Caco-2 (cell line): Measurements from ENCODE around the gene RGS7. TPM values are rescaled to one million over a fixed set of nuclear protein-coding genes. Genes with fewer than 3 reads are reported as not detected.

ENCODE experiments used
- BruUV-seq: library from RNA; stranded (reverse); fragments of 400-500 nt; replicated peaks from 2 replicates; lab custom pipeline; 2021; lab: Mats Ljungman, UMichigan
- CTCF ChIA-PET: fragments of 300-600 bp; sonication (Branson Sonifier 250); formaldehyde crosslinking; loops from one replicate; lab custom pipeline; 2022; ENCODE audit warnings: antibody characterized with exemption; lab: Charles Lee
- POLR2A ChIA-PET: fragments of 300-600 bp; sonication (Branson Sonifier 250); formaldehyde crosslinking; loops from one replicate; lab custom pipeline; 2022; ENCODE audit warnings: antibody characterized with exemption; lab: Charles Lee
- DNase-seq, 2 experiments: peaks; one replicate each; pipeline versions ENCODE4 v3.0.0 to v3.0.0-alpha.2; 2020 to 2022
- H3K27me3 ChIP-seq: replicated peaks from 2 replicates; pipeline ENCODE4 v1.6.0; 2011; ENCODE audit warnings: low read length; ENCODE audit not compliant: control insufficient read depth, insufficient read depth
- H3K36me3 ChIP-seq: 2 replicates; pipeline ENCODE4 v1.5.1; 2011; ENCODE audit warnings: low read length; ENCODE audit not compliant: control insufficient read depth, insufficient read depth
- H3K4me1 ChIP-seq: fragments of 250-450 bp; sonication (Bioruptor Pico); 2 replicates; pipeline ENCODE4 v1.5.1; 2020; ENCODE audit warnings: mild to moderate bottlenecking
- H3K4me3 ChIP-seq: 2 replicates; pipeline ENCODE4 v1.5.1; 2011; ENCODE audit warnings: low read depth, mild to moderate bottlenecking, control low read depth, low read length
- H3K9me3 ChIP-seq: fragments of 250-450 bp; sonication (Bioruptor Pico); 2 replicates; pipeline ENCODE4 v1.5.1; 2020; ENCODE audit warnings: mild to moderate bottlenecking, moderate library complexity
- H3K27ac Mint-ChIP-seq: one replicate; pipeline ENCODE4 v1.8.0; 2022; ENCODE audit warnings: mixed read lengths; ENCODE audit not compliant: unreplicated experiment
- H3K27me3 Mint-ChIP-seq: one replicate; pipeline ENCODE4 v1.8.0; 2022; ENCODE audit warnings: mixed read lengths; ENCODE audit not compliant: insufficient read depth, unreplicated experiment
- H3K36me3 Mint-ChIP-seq: one replicate; pipeline ENCODE4 v1.8.0; 2022; ENCODE audit warnings: mild to moderate bottlenecking, mixed read lengths; ENCODE audit not compliant: insufficient read depth, unreplicated experiment
- H3K4me1 Mint-ChIP-seq: one replicate; pipeline ENCODE4 v1.8.0; 2022; ENCODE audit warnings: low read depth, mixed read lengths; ENCODE audit not compliant: unreplicated experiment
- H3K4me3 Mint-ChIP-seq: one replicate; pipeline ENCODE4 v1.8.0; 2022; ENCODE audit warnings: mild to moderate bottlenecking, moderate library complexity, mixed read lengths; ENCODE audit not compliant: unreplicated experiment
- H3K9me3 Mint-ChIP-seq: one replicate; pipeline ENCODE4 v1.8.0; 2022; ENCODE audit warnings: mixed read lengths; ENCODE audit not compliant: unreplicated experiment
- intact Hi-C: fragments of 100-400 bp; cut with micrococcal nuclease; formaldehyde crosslinking; loops from one replicate; pipeline ENCODE4 v1.10.0; 2022; ENCODE audit not compliant: unreplicated experiment
- total RNA-seq: library from RNA; stranded (reverse); gene quantifications from 2 replicates; pipeline ENCODE4 v1.2.3, GENCODE V29; 2022
- TF ChIP-seq, protein P1 (sequence below), 2 experiments: fragments of 200-600 bp in 1 of 2; IDR thresholded peaks; 1 replicate in 1 of 2; 2 replicates in 1 of 2; pipeline versions ENCODE4 v1.5.1 to v1.8.0; 2011 to 2022; ENCODE audit warnings: antibody characterized with exemption in 1 of 2, control low read depth in 1 of 2, inconsistent platforms in 1 of 2, low read depth in 1 of 2, low read length in 1 of 2, mild to moderate bottlenecking in 1 of 2, moderate library complexity in 1 of 2; ENCODE audit not compliant: insufficient read depth in 1 of 2, severe bottlenecking in 1 of 2, unreplicated experiment in 1 of 2

The RGS7 gene
- total RNA-seq, 1 experiment from 2014 or later = not detected

DNA sequence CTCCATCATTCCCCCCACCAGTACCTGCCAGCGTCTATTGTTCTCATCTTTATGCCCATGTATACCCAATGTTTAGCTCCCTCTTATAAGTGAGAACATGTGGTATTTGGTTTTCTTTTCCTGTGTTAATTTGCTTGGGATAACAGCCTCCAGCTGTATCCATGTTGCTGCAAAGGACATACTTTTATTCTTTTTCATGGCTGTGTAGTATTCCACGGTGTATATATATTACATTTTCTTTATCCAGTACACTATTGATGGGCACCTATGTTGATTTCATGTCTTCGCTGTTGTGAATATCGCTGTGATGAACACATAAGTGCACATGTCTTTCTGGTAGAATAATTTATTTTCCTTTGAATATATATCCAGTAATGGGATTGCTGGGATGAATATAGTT is 431.7 kb downstream of the RGS7 start:
- intact Hi-C loops = no loop called here
- H3K27me3 Mint-ChIP-seq = no peaks in the 10 kb centered on the region
- POLR2A ChIA-PET = no interaction called here
- H3K36me3 ChIP-seq = no peaks in the 10 kb centered on the region
- CTCF ChIA-PET = no interaction called here
- H3K9me3 ChIP-seq = no peaks in the 10 kb centered on the region
- TF ChIP-seq, protein P1, sequence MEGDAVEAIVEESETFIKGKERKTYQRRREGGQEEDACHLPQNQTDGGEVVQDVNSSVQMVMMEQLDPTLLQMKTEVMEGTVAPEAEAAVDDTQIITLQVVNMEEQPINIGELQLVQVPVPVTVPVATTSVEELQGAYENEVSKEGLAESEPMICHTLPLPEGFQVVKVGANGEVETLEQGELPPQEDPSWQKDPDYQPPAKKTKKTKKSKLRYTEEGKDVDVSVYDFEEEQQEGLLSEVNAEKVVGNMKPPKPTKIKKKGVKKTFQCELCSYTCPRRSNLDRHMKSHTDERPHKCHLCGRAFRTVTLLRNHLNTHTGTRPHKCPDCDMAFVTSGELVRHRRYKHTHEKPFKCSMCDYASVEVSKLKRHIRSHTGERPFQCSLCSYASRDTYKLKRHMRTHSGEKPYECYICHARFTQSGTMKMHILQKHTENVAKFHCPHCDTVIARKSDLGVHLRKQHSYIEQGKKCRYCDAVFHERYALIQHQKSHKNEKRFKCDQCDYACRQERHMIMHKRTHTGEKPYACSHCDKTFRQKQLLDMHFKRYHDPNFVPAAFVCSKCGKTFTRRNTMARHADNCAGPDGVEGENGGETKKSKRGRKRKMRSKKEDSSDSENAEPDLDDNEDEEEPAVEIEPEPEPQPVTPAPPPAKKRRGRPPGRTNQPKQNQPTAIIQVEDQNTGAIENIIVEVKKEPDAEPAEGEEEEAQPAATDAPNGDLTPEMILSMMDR (IDR thresholded peaks at IDR 0.05; ENCODE audit: insufficient read depth in 1 of 2, low read depth in 1 of 2, low read length in 1 of 2, severe bottlenecking in 1 of 2, unreplicated experiment in 1 of 2) = no peak
- H3K4me3 Mint-ChIP-seq = no peak overlapping the region
- H3K4me1 ChIP-seq = no peaks in the 10 kb centered on the region
- no peak for DNase-seq
- H3K4me3 ChIP-seq = no peak overlapping the region
- H3K4me1 Mint-ChIP-seq = no peaks in the 10 kb centered on the region
- peaks cover 10% of the 10 kb centered on the region for H3K9me3 Mint-ChIP-seq
- no peaks in the 10 kb centered on the region for H3K36me3 Mint-ChIP-seq
- H3K27me3 ChIP-seq = no peaks in the 10 kb centered on the region
- no TSS peak for BruUV-seq
- H3K27ac Mint-ChIP-seq = no peak overlapping the region

DNA sequence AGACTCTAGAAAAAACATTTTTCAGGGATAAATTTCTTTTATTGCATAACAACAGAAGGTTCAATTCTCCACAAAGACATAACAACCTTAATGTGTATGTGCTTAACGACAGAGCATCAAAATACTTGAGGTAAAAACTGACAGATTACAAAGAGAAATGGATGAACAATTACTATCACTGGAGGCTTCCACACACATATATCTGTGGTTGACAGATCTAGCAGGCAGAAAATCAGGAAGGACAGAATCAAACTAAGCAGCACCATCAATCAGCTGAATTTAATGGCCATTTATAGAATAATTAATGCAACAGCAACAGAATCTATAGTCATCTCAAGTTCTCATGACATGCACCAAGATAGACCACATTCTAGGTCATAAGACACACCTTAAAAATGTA is 439.0 kb downstream of the RGS7 start:
- Mint-ChIP-seq H3K27me3 (peaks cover 2% of the 10 kb centered on the region), H3K9me3 (peaks cover 10% of the 10 kb centered on the region), H3K27ac (no peak overlapping the region), H3K36me3 (no peaks in the 10 kb centered on the region), H3K4me1 (no peaks in the 10 kb centered on the region), H3K4me3 (no peak overlapping the region)
- CTCF ChIA-PET = no interaction called here
- H3K27me3 ChIP-seq = no peaks in the 10 kb centered on the region
- POLR2A ChIA-PET = no interaction called here
- intact Hi-C loops = no loop called here
- H3K36me3 ChIP-seq = no peaks in the 10 kb centered on the region
- H3K4me1 ChIP-seq = no peaks in the 10 kb centered on the region
- no peak overlapping the region for H3K4me3 ChIP-seq
- no TSS peak for BruUV-seq
- no peak for DNase-seq
- H3K9me3 ChIP-seq = no peaks in the 10 kb centered on the region
- TF ChIP-seq, protein P1 (IDR thresholded peaks at IDR 0.05; ENCODE audit: insufficient read depth in 1 of 2, low read depth in 1 of 2, low read length in 1 of 2, severe bottlenecking in 1 of 2, unreplicated experiment in 1 of 2) = no peak

DNA sequence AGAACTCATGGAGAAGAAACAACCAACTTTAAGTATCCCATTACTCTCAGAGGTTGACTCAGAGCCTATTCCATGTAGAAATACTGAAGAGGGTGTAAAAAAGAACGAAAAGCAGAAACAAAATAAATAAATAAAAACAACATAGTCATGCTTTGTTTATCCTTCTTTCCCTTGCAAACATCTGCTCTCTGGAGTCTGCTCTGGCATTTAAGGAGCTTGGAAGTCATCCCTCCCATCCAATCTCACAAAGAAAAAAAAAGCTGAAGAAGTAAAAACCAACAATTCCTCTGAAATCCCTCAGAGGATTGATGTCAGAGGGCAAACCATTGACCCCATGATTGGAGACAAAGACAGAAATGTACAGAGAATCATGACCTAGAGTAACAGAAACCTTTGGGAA is 442.5 kb downstream of the RGS7 start:
- H3K27me3 Mint-ChIP-seq = peaks cover 2% of the 10 kb centered on the region
- H3K36me3 Mint-ChIP-seq = no peaks in the 10 kb centered on the region
- ChIA-PET POLR2A (no interaction called here), CTCF (no interaction called here)
- H3K9me3 Mint-ChIP-seq = no peaks in the 10 kb centered on the region
- Histone ChIP-seq H3K9me3 (no peaks in the 10 kb centered on the region), H3K27me3 (no peaks in the 10 kb centered on the region), H3K4me3 (no peak overlapping the region), H3K4me1 (no peaks in the 10 kb centered on the region), H3K36me3 (no peaks in the 10 kb centered on the region)
- BruUV-seq = no TSS peak
- TF ChIP-seq, protein P1 (IDR thresholded peaks at IDR 0.05; ENCODE audit: insufficient read depth in 1 of 2, low read depth in 1 of 2, low read length in 1 of 2, severe bottlenecking in 1 of 2, unreplicated experiment in 1 of 2) = no peak
- intact Hi-C loops = no loop called here
- H3K4me3 Mint-ChIP-seq = no peak overlapping the region
- no peak for DNase-seq
- no peaks in the 10 kb centered on the region for H3K4me1 Mint-ChIP-seq
- no peak overlapping the region for H3K27ac Mint-ChIP-seq
